OCI-M2 (cell line): ENCODE data around the gene SETD7.
A peak's percentile ranks its signal among the peaks of the same experiment; 100 is the strongest.

Experiments used
- DNase-seq: peaks from one replicate; lab custom pipeline; 2025; ENCODE audit not compliant: unreplicated experiment; lab: John Stamatoyannopoulos, UW

SETD7 gene

GRCh38 chr4:139552517-139553307 lies 3.3 kb downstream of the SETD7 start:
- DNase-seq = no peak

DNA sequence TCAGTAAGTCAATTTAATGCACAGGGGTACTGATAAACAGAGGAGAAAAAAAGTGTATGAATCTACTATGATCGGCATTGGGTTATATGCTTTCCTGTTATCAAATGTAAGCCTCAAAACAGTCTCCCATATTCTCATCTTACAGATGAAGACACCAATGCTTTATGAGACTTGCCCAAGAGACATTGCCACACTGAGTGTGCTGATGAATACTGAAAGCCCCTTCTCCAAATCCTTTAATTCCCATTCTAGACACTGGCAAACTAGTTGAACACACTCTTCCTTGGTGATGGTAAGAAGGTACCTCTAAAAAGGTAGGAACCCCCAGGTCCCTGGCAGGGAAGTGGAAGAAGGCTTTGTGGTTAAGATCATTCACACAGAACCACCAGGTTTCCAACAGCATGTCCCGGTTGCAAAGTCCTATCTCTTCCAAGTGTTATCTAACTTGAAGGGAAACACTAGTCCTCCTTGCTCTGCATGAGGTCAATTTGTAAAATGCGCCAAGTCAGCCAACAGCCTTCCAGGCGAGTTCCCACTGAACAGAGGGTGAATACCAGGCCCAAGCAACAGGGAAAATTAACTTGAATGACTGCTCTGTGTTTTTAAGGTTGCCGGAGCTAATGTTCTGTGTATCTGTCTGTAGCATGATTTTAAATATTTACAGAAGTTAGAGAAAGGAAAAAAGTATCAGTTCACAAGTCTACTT lies 5.1 kb downstream of the SETD7 start:
- no peak for DNase-seq

DNA sequence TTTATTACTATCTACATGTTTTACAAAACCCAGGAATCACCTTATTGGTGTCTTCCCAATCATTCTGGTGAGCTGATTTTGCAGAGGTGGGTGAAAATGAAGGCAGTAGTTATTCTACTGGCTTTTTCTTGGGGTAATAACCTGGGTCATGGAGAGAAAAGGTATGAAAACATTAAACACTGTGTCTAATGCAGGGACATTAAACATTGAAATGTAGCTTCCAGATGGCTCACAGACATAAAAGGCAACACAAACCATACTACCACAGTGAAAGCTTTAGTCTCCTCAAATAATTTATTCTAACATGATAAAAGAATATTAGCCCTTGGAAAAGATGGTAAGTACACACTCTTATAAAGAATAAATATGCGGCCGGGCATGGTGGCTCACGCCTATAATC lies 8.0 kb downstream of the SETD7 start:
- DNase-seq = no peak

DNA sequence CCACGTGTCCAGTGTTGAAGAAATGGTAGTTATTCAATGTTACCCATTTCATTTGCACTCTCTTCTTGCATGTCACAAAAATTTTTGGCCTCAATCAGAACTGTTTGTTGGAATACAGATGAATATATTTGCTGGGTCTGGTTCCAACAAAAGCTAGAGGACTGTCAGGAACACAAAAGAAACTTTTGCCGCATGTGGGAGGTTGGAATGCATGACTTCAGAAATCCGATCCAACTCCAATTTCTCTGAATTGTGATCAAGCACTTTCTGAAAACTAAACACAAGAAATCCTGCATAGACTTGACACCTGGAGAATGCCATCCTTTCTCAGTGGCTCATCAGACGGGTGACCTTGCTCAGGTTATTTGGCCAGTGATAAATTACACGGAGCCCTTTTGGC lies 15.4 kb downstream of the SETD7 start:
- no peak for DNase-seq

- no peak for DNase-seq
These were observed 15.9 kb downstream of the SETD7 start for GRCh38 chr4:139540161-139540560.

GRCh38 chr4:139537292-139537691 lies 18.7 kb downstream of the SETD7 start:
- no peak for DNase-seq

- no peak for DNase-seq
These were observed 20.2 kb downstream of the SETD7 start for GRCh38 chr4:139535871-139536234.

DNA sequence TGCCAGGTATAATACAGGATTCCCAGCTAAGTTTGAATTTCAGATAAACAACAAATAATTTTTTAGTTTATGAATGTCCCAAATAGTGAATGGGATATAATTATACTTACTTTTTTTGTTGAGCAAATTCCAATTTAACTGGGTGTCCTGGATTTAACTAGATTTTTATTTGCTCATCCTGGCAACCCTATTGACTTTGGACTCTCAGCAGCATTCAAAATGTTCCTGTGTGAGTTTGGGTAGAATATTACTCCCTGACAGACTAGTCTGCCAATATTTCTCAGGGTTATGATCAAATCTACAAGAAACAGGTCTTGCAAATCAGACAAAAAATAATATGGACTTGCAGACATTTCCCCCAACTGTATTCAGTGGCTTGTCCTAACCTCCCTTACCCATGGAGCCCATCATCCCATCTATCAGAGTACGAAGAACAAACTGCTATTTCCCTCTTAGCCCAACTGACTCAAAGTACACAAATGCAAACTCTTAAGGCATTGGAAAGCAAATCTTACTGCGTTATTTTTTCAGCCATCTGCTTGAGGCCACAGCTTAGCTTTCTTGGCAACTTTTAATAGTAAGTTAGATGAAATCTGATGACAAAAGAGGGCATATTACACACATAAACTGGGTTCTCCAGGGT lies 20.7 kb downstream of the SETD7 start:
- no peak for DNase-seq

DNA sequence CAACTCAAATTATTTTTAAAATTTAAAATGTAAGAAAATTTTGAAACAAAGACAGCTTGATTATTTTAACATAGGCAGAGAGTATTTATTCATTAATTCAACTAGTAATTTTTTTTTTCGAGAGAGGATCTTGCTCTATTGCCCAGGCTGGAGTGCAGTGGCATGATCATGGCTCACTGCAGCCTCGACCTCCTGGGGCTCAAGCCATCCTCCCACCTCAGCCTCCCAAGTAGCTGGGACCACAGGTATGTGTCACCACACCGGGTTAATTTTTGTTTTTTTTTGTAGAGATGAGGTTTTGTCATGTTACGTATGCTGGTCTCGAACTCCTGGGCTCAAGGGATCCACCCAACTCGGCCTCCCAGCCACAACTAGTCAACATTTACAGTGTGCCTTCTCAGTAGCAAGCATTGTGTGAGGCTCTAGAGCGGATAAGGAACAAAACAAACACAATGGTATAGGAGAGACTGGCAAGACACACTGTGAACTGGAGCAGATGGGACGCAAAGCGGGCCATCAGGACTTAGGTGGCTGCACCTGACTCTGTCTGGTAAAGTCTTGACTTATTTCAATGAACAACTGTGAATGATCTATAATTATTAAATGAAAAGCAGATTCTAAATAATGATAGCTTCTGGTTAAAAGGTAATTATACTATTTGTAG lies 21.6 kb downstream of the SETD7 start:
- no peak for DNase-seq

GRCh38 chr4:139533511-139533910 lies 22.5 kb downstream of the SETD7 start:
- DNase-seq = no peak

- no peak for DNase-seq
These were observed 23.1 kb downstream of the SETD7 start for GRCh38 chr4:139532947-139533346.

GRCh38 chr4:139530833-139531427 lies 25.1 kb downstream of the SETD7 start:
- DNase-seq = peak; percentile 27

- no peak for DNase-seq
These were observed 27.5 kb downstream of the SETD7 start for GRCh38 chr4:139528377-139529005.

DNA sequence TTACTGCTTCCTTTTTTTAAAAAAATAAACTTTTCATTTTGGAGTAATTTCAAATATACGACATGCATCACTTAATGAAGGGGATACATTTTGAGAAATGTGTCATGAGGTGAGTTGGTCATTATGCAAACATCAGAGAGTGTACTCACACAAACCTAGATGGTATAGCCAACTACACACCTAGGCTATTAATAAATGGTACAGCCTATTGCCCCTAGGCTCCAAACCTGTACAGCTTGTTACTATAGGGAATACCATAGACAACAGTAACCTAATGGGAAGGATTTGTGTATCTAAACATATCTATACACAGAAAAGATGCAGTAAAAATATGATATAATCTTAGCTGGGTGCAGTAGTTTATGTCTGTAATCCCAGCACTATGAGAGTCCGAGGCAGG lies 29.1 kb downstream of the SETD7 start:
- DNase-seq = no peak

- no peak for DNase-seq
These were observed 30.6 kb downstream of the SETD7 start for GRCh38 chr4:139525414-139525813.

DNA sequence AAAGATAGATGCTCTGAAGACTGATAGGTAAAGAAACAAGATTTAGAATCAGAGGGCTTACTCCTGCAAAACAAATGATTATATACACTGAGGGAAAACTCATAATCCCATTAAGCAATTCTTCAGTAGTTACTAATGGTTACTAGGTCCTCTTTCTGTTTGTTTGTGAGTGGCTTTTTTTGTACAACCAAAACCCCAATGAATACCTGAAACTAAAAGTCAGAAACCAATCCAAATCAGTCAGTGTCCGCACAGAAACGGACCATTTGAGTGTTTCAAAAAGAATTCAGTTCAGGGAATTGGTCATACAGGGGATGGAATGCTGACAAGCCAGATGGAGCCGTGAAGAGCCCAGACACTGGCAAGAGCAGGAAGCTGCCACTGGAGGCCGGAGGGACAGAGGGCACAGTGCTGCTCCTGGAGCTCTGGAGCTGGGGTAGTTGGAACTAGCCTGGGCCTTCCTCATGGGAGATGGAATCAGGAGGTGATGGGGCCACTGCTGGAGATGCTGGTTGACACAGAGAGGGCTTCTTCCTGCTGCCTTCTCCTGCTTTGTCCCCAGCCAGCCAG lies 31.9 kb downstream of the SETD7 start:
- DNase-seq = no peak

GRCh38 chr4:139523076-139523475 lies 32.9 kb downstream of the SETD7 start:
- DNase-seq = no peak

DNA sequence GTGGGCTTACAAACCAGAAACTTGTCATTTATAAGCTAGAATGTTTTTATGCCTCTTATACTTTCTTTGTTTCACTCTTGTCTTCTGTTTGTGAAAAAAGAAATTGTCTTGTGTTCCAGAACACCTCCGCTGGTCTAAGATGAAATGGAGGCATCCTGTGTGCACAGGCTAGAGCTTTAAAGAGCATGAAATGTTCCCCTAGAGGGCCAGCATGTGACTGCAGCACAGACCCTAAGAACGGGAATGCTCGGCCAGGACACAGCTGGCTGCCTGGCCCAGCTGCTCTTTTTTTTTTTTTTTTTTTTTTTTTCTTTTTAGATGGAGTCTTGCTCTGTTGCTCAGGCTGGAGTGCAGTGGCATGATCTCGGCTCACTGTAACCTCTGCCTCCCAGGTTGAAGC lies 33.6 kb downstream of the SETD7 start:
- DNase-seq = no peak

DNA sequence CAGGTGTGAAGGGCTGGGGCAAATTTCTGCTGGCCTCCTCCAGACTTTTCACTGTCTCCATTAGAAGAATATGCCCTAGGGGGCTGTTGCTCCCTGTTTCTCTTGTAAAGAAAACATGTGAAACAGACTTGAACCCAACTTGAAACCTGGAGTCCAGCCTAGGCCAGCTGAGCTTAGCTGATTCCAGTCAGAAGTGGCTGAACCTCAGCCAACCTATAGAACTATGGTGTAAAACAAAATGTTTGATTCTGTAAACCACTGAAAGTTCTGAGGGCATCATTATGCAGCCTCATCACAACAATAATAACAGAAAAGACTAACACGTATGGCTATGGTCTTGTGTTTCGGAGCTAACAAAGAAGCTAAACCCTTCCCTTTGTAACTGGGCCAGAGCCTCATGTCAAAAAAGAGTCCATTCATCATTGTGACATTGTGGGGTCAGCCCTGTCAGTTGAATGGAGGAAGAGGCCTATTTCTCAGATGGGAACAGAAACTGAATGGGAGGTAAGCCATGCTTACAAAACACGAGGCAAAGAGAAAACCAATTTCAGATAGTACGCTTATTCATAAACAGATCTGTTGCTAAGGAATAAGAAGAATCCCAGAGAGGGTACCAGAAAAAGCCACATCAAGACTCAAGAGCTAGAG lies 34.1 kb downstream of the SETD7 start:
- DNase-seq = no peak

DNA sequence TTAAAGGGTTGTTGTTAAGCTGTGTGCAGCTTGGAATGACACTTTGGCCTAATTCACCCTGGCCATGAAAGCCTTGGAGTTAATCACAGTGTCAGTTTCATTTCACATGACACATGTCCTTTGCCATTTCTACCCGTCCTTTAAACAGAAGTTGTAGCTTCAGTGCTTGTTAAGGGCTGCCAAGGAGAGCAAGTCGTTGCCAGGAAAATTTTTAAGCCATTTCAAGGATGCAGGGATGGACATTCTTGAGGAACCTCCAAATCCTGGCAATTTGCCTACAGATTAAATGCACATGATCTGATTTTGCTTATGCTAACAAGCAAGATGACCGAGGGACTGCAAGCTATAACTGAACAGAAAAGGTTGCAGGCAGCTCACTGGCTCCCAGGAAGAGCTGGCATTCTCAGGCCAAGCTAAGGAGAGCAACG lies 40.5 kb downstream of the SETD7 start:
- DNase-seq = no peak
